ENCODE measurements around the gene ADSS1.

ADSS1 gene

GRCh38 chr14:104770072-104770579 is 46.1 kb downstream of the ADSS1 start:
- DNase-seq, result no peak
- TF ChIP-seq GATA1 (IDR thresholded peaks at IDR 0.05; ENCODE audit: low read depth, low read length) (no peak), POLR2A (IDR thresholded peaks at IDR 0.05; ENCODE audit: low read length) (no peak)

- TF ChIP-seq GATA1 (IDR thresholded peaks at IDR 0.05; ENCODE audit: low read depth, low read length), result no peak
- no peak for TF ChIP-seq POLR2A (IDR thresholded peaks at IDR 0.05; ENCODE audit: low read length)
- peak; percentile 37 to 43 for DNase-seq
Measured at GRCh38 chr14:104770851-104771272, 46.8 kb downstream of the ADSS1 start.

- no peak for TF ChIP-seq POLR2A (IDR thresholded peaks at IDR 0.05; ENCODE audit: low read length)
- TF ChIP-seq GATA1 (IDR thresholded peaks at IDR 0.05; ENCODE audit: low read depth, low read length), result no peak
Measured at GRCh38 chr14:104771374-104771773, 47.3 kb downstream of the ADSS1 start.

GRCh38 chr14:104771918-104772706 is 48.1 kb downstream of the ADSS1 start:
- no peak for TF ChIP-seq GATA1 (IDR thresholded peaks at IDR 0.05; ENCODE audit: low read depth, low read length)
- no peak for TF ChIP-seq POLR2A (IDR thresholded peaks at IDR 0.05; ENCODE audit: low read length)
- no peak for DNase-seq

More at GRCh38 chr14:104771374-104771773, 47.3 kb downstream of the ADSS1 start:
- DNase-seq, result no peak

- DNase-seq, result no peak
- TF ChIP-seq POLR2A (IDR thresholded peaks at IDR 0.05; ENCODE audit: low read length) (no peak), GATA1 (IDR thresholded peaks at IDR 0.05; ENCODE audit: low read depth, low read length) (no peak)
Measured at GRCh38 chr14:104772707-104773504, 48.9 kb downstream of the ADSS1 start.

GRCh38 chr14:104773505-104774452 is 49.8 kb downstream of the ADSS1 start:
- DNase-seq, result peak in 1 of 2 experiments; percentile 12
- TF ChIP-seq POLR2A (IDR thresholded peaks at IDR 0.05; ENCODE audit: low read length), result no peak
- no peak for TF ChIP-seq GATA1 (IDR thresholded peaks at IDR 0.05; ENCODE audit: low read depth, low read length)

- DNase-seq, result no peak
- TF ChIP-seq GATA1 (IDR thresholded peaks at IDR 0.05; ENCODE audit: low read depth, low read length) (no peak), POLR2A (IDR thresholded peaks at IDR 0.05; ENCODE audit: low read length) (no peak)
Measured at GRCh38 chr14:104774453-104775072, 50.5 kb downstream of the ADSS1 start.

GRCh38 chr14:104775073-104775489 is 51.1 kb downstream of the ADSS1 start:
- no peak for DNase-seq
- no peak for TF ChIP-seq GATA1 (IDR thresholded peaks at IDR 0.05; ENCODE audit: low read depth, low read length)
- no peak for TF ChIP-seq POLR2A (IDR thresholded peaks at IDR 0.05; ENCODE audit: low read length)

- no peak for TF ChIP-seq GATA1 (IDR thresholded peaks at IDR 0.05; ENCODE audit: low read depth, low read length)
- no peak for TF ChIP-seq POLR2A (IDR thresholded peaks at IDR 0.05; ENCODE audit: low read length)
- no peak for DNase-seq
Measured at GRCh38 chr14:104776481-104776880, 52.5 kb downstream of the ADSS1 start.

- DNase-seq, result peak in 1 of 2 experiments; percentile 20
- TF ChIP-seq GATA1 (IDR thresholded peaks at IDR 0.05; ENCODE audit: low read depth, low read length) (no peak), POLR2A (IDR thresholded peaks at IDR 0.05; ENCODE audit: low read length) (no peak)
Measured at GRCh38 chr14:104776961-104777807, 53.2 kb downstream of the ADSS1 start.

GRCh38 chr14:104777808-104778249 is 53.8 kb downstream of the ADSS1 start:
- no peak for TF ChIP-seq POLR2A (IDR thresholded peaks at IDR 0.05; ENCODE audit: low read length)
- TF ChIP-seq GATA1 (IDR thresholded peaks at IDR 0.05; ENCODE audit: low read depth, low read length), result no peak

More at GRCh38 chr14:104777808-104778249, 53.8 kb downstream of the ADSS1 start:
- no peak for DNase-seq

Measured in erythroblast (primary cell).